ENCODE data around the gene KCNF1.

The KCNF1 gene

GRCh38 chr2:10921525-10921924, 9.8 kb downstream of the KCNF1 start:
- no peak for DNase-seq (ENCODE audit: low read depth)

DNA sequence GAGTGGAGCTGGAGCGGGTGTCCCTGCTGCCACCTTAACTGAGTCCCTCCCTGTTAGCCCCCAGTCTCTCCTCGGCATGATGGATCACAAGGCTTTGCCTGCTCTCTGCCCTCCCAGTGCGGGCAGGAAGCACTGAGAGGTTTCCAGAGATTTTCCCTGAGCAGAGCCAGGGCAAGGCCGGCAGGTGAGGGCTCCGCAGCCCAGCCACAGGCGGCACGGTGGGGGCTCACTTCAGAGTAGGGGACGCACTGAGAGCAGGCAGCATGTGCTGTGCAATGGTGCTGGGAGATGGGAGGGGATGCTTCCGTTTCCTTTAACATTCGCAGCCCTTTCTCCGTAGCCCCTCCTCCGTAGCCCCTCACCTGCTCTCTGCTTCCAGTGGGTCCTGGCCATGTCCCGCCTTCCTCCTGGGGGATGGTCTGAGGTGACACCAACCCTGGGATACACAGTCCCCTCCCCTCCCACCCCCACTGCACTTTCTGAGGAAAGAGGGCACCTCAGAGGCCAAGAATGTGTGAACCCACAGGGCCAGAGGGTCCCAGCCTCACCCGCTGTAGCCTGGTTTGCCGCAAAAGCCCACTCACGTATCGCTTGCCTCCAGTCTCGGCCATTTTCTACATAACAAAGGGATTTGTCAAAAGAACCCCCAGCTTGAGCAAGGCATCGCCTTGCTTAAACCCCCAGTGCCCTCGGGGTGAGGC, 10.7 kb downstream of the KCNF1 start:
- DNase-seq (ENCODE audit: low read depth) = no peak

- no peak for DNase-seq (ENCODE audit: low read depth)
Measured at GRCh38 chr2:10923008-10923375, 11.3 kb downstream of the KCNF1 start.

GRCh38 chr2:10923965-10924364, 12.2 kb downstream of the KCNF1 start:
- no peak for DNase-seq (ENCODE audit: low read depth)

DNA sequence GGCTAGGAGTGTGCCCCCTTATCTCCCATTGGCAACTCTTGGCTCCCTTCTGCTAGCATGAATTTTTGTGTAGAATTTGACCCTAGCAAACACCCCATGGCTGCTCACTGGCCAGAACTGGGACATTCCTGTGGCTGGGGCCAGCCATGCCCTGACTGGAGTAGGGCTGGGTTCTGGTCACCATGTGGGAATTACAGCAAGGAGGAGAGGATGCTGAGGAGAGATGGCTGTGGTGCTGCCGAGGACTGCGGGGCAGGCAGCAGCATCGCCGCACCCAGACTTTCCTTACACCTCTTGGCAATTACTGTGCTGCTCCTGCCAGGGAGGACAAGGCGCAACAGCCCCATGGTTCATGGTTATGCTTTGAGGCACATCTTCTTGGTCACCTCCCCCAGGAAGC, 12.7 kb downstream of the KCNF1 start:
- no peak for DNase-seq (ENCODE audit: low read depth)

GRCh38 chr2:10924859-10925258, 13.1 kb downstream of the KCNF1 start:
- no peak for DNase-seq (ENCODE audit: low read depth)

GRCh38 chr2:10926191-10926820, 14.6 kb downstream of the KCNF1 start:
- no peak for DNase-seq (ENCODE audit: low read depth)

DNA sequence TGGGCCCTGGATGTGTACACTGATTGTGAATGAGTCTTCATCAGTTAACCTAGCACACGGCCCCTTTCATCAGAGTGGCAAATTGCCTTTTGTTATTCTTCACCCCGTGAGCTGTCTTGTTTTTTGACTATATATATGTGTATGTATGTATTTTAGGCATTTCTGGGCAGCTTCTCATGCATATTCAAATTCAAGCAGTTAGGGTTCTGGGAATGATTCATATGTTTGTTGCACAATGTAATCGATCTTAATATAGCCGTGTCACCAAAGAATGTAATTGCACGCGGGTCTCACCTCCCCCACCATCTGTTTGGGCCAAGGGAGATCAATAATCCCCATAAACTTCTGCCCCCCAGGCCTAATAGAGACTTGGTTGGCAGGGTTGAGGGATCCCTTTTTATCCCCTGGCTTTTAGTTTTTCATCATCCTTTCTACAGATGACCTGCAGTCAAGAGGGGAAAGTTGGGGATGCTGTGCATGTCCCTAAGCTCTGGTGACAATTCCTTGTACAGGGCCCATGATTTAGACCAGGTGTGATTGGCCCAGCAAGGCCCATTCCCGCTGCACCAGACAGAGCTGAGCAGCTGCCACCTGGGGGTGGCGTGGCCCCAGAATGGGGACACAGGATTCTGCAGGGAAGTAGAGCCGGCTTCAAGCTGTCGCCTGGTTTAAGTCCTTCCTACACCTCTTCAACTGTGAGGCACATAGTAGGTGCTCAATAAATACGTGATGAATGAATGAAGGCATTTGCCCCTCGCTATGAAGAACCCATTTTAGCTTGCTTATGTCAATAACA, 19.2 kb downstream of the KCNF1 start:
- DNase-seq (ENCODE audit: low read depth) = no peak

GRCh38 chr2:10931710-10932255, 20.0 kb downstream of the KCNF1 start:
- no peak for DNase-seq (ENCODE audit: low read depth)

DNA sequence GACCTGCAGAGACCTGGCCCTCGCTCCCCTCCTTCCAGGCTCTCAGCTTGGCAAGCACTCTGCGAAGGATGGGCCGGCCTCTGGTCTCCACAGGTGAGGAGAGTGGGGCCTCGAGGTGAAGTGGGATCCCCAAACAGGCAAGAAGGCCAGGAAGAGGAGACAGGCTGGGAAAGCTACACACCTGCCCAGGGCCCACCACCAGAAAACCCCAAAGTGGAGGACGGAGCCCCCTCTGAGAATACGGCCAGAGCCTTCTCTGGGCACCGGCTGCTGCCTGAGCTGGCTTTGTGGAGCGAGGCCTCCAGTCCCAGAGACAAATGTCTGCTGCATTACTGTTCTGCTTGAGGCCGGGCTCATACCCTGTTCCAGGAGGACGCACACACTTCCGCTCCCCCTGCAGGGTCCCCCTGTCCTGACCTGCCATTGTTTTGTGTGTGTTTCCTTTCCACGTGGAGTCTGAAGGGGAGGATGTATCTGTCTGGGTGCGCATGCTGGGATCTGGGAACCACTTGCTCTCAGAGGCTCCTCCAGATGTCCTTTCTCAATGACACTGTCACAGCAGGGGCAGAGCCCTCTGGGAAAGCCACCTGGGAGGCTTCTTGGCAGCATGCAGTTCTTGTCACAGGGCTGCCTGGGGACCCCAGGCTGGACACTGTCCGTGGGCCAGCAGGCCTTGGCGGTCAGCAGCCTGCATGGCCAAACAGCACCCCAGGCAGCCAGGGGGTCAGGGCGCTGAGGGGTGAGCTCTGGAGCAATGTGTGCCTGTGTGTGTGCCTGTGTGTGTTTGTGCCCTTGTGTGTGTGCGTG, 20.8 kb downstream of the KCNF1 start:
- DNase-seq (ENCODE audit: low read depth) = no peak

- DNase-seq (ENCODE audit: low read depth) = no peak
Measured at GRCh38 chr2:10933700-10934225, 22.0 kb downstream of the KCNF1 start.

- no peak for DNase-seq (ENCODE audit: low read depth)
Measured at GRCh38 chr2:10934308-10934978, 22.7 kb downstream of the KCNF1 start.

- DNase-seq (ENCODE audit: low read depth) = no peak
Measured at GRCh38 chr2:10934979-10935350, 23.2 kb downstream of the KCNF1 start.

- DNase-seq (ENCODE audit: low read depth) = no peak
Measured at GRCh38 chr2:10935366-10935918, 23.7 kb downstream of the KCNF1 start.

DNA sequence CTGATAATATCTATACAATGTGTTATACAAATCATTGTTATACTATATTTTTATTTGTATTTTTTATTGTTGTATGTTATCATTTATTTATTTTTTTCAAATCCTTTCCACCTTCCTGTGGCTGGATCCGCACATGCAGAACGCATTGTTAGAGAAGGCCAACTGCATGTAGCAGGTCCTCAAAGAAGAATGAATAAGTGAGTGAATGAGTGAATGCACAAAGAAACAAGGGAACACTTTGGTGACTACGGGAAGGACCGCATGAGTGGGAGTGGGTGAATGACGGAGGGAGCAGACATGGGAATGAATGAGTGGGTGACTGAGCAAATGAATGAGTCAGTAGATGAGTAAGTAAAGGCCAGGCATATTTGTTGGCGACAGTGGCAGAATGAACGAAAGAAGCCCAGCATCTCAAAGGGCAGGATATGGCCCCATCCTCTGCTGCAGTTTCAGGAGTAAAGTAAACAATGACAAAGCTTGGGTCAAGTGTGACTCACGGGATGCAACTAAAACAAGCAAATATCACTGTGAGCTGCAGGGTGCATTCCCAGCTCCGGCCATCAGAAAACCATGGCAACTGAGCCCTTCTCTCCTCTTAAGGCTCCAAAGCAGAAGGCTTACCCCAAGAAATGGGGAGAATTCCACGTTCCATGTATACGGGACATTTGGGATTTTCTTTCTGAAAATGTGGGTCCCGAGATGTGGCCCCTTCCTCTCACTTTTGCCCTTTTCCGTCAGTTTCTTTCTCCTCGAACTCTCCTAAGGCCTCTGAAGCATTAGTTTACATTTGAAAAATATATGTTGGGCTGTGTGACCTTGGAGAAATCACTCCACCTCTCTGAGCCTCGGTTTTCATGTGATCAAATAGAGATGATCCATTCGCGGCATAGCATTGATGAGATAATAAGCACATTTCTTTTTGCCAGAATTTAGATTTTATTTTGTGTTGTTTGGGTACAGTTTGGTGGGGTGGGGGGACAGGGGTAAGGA, 24.5 kb downstream of the KCNF1 start:
- DNase-seq (ENCODE audit: low read depth) = no peak

GRCh38 chr2:10939058-10939457, 27.3 kb downstream of the KCNF1 start:
- no peak for DNase-seq (ENCODE audit: low read depth)

- no peak for DNase-seq (ENCODE audit: low read depth)
Measured at GRCh38 chr2:10940596-10940995, 28.9 kb downstream of the KCNF1 start.

GRCh38 chr2:10941383-10941782, 29.6 kb downstream of the KCNF1 start:
- DNase-seq (ENCODE audit: low read depth) = no peak

- no peak for DNase-seq (ENCODE audit: low read depth)
Measured at GRCh38 chr2:10944799-10945198, 33.1 kb downstream of the KCNF1 start.

DNA sequence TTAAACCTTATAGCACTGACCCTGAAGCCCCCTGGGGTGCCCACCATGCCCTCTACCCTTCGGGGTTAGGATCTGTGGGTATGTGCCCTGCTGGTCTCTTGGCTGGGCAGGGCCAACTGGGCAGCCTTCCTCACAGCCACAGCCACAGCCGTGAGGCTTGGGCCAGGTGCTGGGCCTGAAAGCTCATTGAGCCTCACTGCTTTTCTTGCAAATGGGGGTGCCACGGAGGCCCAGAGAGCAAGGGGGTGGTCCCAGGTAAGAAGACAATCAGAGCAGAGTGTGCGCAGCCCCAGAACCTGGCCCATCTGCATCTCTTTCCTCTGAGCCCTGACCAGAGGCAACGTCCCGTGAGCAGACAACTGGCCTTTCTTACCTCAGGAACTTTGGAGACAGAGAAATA, 34.7 kb downstream of the KCNF1 start:
- DNase-seq (ENCODE audit: low read depth) = no peak
